NCI-H2081 treated with DMSO at 0.1 percent for 48 hours (cell line): Measurements from ENCODE around the gene F12.
A peak's percentile ranks its signal among the peaks of the same experiment; 100 is the strongest.

ENCODE experiments used
- DNase-seq: peaks from one replicate; lab custom pipeline; 2025; lab: John Stamatoyannopoulos, UW

F12 gene

DNA sequence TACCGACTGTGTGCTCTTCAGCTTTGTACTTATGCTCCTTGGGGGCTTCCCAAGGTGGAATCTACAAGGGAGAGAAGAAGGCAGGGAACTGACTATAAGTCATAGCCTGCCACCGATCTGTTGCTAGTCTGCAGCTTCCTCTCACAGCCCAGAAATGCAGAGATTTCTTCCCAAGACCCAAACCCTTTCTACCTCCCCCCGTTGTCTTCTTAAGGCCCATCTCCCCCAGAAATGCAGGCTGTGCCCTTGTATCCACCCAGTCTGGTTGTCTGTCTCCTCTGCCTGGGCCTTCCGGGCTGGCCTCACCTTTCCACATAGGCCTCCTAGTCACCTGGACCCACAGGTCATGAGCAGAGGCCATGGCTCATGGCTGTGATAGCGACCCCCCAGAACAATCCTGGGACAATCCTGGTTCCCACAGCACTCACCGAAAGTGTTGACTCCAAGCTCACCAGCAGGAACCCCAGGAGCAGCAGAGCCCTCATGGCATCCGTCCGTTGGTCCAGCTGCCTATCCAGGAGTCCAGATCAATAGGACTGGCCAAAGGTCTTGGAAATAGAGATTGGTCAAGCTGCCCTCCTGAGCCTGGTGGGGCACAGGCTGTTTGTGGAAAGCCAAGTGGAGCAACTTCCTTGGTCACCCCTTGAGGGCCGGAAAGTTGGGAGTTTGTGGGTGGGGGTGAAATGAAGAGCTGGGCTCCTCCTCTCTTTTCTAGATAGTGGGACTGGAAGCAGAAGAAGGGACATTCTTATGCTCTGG lies at the start of gene F12:
F12 (minus strand) TSS at position 522 of the 759 bp plus-strand sequence; CDS start at position 485, 37 bp downstream.
- DNase-seq, result no peak

DNA sequence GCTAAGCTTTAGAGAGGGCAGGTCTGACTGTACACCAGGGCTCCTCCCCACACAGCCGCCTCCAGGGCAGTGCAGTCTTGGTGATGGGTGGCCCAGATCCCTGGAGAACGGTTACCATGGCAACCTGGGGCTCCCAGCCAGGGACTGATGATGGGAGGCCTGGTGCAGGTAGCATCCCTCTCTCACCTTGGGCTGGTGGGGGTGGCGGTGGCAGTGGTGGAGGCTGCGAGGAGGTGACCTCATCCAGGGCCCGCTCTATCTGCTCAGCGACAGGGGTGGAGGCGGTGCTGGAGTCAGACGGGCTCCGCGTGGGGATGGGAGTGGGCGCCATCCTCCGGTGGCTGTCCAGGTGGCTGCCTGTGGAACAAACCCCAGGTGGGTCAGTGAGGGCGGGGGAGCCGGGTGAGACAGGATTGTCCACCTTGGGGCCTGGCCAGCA lies 49.6 kb upstream of the F12 start:
- no peak for DNase-seq

DNA sequence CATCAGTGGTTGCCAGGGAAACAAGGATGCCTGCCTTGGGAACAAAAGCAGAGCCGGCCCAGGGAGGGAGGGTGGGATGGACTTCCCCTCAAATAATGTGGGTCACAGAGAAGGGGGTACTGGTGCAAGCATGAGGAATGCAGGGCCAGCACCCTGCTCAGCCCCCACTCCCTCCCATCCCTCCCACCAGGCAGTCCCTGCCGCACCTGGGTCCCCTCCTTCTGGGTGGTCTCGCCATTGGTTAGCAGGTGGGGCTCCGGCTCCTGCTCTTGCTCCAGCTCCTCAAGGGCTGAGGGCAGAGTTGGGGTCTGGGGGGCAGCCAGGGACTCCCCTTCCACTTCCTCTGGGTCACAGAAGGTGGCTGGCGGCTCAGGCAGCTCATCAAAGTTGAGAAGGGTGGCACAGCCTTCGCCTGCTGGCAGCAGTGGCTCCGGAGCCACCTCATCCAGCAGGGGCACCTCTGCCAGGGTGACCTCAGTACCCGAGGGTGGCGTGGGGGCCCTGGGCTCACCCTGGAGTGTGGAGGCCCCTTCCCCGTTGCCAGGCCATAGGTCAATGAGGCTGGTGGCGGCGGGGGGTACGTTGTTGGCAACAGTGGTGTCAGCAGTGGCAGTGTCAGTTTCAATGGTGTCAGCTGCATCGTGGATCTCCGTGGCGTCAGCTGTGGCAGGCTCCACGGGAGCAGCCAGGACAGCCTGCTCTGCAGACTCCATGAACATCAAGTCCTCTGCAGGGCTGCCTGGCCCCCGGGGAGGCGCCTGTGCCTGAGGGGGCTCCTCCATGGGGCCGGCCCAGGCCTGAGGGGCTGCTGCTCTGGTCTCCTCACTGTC lies 48.7 kb upstream of the F12 start:
- DNase-seq, result no peak

DNA sequence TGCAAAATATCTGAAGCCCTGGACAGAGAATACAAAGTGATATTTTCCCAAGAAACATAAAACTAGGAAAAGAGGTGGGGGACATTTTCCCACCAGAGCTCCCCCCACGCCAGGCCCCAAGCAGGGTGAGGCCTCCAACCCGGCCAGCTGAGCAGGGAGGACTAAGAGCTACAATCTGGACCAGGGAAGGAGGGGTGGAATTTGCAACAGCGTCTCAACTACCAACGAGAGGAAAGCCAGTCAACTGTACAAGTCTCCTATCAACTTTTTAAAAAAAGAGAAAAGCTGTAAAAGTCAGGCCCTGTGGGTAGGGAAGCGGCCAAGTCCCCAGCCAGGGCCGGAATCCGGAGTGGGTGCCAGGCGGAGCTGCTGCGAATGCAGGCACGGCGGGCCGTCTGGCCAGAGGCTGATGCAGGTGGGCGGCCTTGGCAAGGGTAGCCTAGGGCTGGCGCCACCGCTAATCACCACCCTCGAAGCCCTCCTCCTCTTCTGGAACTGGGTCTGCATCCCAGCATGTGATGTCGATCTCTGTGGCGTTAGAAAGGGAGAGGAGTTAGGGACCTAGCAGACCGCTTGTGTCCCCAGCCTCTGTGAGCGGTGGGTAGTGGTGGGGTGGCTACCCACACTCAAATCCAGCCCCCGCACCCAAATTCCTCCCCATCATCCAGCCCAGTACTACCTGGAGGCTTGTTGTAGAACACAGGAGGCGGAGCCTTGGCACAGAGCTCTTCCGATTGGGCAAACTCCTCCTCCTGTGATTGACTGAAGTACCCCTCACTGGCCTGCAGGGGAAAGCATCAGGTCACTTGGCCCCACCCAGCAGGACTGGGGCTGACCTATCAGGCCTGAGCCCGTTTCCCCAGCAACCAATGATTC lies 47.9 kb upstream of the F12 start:
- DNase-seq, result peak; percentile 59

DNA sequence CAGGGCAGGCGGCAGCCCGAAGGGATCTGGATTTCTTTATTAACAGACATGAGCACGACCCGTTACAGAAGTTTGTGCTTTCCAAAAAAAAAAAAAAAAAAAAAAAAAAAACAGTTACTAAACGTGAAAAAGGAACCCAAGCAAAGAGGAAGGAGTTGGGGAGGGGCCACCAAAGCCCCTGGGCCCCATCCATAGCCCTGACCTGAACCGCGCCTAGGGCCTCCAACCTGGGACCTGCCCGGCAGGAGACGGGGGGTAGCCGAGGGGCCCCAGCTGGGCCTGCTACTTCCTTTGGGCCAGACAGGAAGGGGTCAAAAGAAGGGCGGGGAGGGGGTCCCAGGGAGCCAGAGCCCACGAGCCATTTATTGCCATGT lies 47.2 kb upstream of the F12 start:
- no peak for DNase-seq

DNA sequence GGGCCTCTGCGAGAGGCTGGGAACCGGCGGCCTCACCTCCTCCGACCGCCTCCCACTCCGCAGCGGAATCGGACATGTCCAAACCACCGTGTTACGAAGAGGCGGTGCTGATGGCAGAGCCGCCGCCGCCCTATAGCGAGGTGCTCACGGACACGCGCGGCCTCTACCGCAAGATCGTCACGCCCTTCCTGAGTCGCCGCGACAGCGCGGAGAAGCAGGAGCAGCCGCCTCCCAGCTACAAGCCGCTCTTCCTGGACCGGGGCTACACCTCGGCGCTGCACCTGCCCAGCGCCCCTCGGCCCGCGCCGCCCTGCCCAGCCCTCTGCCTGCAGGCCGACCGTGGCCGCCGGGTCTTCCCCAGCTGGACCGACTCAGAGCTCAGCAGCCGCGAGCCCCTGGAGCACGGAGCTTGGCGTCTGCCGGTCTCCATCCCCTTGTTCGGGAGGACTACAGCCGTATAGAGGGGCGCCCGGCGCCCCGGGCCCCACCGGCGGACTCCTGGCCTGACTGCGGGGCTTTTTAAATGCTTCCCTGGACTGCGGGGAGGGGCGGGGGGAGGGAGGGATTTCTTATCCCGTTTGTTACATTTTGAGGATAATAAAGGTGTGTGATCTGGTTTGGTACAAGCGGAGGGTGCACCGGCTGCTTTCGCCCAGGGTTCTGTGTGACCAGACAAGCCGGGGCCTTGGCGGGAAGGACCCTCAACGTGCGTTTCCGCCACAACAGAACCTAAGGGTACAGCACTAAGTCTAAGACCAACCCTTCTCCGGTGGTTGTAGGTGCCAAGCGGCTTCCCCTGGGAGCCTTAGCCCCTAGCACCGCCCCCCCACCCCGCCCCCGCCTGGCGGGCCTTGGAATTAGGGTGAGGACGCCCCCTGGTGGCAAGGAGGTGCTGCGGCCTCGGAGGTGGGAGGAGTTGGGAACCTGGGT lies 46.6 kb upstream of the F12 start:
- DNase-seq, result peak; percentile 57

DNA sequence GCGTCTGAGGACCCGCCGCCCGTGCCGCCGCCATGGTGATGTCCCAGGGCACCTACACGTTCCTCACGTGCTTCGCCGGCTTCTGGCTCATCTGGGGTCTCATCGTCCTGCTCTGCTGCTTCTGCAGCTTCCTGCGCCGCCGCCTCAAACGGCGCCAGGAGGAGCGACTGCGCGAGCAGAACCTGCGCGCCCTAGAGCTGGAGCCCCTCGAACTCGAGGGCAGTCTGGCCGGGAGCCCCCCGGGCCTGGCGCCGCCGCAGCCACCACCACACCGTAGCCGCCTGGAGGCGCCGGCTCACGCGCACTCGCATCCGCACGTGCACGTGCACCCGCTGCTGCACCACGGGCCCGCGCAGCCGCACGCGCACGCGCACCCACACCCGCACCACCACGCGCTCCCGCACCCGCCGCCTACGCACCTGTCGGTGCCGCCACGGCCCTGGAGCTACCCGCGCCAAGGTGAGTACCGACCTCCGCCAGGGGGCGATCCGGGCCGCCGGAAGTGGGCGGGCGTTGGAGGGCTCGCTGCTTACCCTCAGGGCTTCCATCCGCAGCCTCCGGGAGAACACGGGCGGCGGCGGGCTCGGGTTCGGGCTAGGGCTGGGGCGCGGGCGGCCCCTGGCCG lies 45.8 kb upstream of the F12 start:
- peak; percentile 62 for DNase-seq

DNA sequence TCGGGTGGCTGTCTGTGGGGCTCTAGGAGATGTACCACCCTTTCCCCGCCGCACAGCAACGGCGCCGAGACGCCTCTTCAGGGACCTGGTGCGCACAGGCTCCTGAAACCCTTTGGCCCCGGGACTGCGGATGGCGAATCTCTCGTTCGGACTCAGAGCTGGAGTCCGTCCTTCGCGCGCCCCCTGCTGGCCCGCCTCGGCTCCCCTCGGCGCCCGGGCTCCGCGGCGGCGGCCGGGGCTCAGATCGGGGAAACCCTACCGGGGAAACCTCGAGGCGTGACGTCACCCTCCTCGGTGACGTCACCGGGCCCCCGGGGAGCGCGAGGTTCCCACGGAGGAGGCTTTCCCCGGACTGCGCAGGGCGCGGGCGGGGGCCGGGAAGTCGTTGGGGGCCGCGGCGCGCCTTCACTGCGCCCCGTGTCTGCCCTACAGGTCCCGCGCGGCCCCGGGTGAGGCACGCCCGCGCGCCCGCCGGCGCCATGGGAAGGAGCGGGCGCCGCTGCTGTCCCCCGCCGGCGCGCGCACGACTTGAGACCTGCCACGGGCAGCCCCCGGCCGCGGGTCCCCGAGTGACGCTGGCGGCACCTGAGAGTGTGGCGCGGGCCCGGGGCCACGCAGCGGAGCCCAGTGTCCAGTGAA lies 45.2 kb upstream of the F12 start:
- DNase-seq, result peak; percentile 54

DNA sequence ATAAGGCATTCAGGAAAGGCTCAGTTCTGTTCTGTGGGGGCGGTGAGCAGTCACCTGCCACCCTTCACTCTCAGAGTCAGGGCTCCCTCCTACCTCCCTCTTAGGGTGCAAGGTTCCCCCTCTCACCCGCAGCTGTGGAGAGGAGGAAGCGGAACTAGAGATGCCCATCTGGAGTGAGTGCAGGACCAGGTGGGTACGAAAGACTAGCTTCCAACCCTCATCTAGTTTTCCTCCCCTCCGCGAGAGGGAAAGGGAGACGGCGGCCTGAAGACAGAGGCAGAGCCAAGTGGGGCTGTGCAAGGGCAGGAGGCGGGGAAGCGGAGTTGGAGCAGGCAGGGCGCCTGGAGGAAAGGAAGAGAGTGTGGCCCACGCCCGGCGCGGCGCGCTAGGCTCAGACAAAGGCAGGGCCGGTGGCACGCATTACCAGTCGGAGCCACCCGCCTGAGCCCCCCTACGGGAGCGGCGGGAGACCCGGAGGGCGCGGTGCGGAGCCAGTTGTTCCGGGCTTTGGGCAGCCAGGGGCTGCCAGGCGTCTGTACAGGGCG lies 44.6 kb upstream of the F12 start:
- DNase-seq, result no peak

DNA sequence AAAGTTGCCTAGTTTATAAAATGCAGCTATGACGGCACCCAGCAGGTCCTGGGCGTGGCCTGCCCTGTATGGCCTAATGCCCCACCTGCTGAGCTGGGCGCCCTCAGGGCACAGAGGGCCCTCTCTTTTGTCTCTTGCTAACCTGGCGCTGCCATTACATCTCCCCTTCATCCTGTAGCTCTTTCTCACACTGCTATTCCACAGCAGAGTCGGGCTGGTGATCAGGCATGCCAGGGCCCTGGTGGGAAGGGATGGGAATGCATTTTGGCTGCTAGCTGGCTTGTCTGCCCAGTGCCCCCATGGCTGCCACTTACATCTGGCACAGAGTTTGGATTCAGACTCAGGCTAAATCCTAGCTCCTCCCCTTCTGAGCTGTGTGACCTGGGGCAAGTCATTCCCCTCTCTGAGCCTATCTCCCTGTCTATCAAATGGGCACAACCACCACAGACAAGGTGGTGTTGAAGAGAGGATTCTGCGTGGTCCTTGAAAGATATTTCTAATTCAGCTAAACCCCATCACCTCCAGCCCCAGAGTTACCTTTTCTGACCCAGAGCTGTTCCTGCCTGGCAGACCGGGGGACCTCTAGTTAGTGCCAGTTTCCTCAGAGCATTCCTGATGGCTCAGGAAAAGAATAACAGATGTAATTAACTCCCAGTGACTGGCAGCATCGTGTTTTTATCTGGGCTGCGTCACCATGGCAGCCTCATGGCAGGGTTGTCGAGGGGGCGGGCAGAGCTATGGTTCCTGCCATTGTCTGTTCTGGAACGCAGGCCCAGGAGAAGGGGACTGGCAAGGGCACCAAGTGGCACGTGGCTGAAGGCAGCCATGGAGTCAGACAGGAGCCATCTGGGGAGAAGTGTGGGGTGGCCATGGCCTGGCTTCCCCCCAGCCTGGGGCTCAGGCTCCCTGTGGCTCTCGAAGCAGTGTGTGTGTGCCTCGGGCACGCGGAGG lies 43.6 kb upstream of the F12 start:
- DNase-seq, result no peak

DNA sequence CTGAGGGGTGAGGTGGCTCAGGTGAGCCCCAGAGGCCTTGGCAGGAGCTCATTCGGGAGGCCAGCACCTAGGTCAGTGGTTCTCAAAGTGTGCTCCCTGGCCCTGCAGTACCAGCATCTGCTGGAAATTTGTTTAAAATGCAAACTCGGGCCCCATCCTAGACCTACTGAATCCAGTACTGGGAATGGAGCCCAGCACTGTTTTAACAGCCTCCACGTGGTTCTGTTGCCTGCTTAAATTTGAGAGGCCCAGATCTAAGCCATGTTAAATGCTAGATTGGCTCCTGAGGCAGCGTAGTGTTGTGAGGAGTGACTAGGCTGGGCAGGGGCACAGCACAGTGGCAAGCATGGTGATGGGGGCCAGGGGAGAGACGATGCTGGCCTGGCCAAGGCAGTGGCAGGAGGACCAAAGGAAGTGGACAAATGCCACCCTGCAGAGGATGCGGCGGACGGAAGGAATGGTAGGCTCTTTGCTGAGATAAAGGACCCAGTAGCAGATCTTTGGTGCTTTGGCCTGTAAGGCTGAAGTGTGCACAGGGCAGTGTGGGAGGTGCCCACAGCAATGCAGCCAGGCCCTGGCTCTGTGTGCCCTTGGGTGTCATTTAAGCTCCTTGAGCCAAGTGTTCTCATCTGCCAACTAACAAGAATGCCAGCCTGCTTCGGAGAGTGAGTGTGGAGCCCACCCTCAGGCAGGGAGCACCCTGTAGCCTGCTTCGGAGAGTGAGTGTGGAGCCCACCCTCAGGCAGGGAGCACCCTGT lies 41.5 kb upstream of the F12 start:
- DNase-seq, result no peak

DNA sequence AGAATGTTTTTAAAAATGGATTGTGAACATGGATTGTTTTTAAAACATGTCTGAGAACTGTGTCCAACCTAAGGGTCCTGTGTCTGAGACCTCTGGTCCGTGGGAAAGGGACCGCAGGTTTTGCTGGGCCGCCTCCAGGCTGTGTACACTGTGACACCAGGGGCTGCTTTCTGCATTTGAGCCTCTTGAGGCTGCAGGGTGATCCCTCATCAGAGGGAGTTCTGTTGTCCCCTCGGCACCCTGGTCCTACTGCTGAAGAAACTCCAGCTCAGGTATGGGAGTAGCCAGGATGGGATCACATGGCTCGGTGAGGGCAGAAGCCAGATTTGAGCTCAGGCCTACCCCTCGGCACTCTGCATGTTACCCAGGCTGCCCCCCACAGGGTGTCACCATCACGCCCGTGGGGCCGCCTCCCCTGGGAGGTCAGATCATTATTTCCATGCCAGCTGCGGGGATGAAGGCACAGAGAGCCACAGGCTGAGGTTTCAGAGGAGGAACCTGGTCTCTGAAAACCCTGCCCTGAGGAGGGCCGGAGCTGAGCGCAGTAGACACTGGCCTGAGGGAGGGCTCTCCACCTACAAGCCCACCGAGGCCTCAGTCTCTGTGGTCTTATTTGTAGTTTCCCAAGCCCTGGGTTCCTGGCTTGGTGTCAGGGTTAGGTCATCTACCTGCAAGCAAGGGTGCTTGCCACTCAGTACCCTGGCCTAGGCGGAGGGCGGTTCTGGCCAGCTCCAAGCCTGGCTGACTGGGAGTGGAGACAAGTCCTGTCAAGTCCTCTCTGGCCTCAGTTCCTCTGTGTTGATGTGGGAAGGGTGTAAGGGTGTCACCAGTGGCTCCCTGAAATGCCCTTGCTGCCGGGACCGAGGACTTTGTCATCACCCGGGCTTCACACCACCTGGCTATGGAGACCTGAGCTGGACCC lies 40.0 kb upstream of the F12 start:
- DNase-seq, result no peak

DNA sequence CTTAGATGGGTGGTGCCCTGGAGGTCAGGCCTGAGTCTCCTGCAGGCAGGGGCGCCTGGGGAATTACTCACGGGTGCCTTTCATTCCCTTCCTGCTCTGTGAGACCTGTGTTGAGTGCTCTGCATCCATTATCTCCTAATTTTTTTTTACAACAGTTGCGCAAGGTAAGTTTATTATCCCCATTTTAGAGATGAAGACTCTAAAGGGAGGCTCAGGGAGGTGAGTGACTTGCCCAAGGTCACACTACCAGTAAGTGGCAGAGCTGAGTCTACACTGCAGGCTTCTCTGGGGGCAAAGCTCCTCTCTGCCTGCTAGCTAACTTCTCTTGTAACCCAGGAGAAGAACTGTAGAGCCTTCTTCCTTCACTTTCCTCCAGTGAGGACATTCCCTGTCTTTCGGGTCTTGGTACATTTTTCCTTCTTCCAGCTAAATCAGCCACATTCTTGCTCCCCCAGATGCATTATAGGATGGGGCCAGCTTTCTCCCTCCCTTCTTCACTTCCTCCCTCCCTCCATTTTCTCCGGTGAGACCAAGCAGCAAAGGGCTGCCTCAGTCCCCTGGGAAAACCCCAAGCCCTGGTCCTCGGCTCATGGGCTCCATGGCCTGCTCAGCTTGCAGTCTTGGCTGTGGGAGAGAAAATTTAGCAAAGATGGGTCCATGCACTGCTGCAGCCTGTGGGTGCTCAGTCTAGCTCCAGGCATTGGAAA lies 39.0 kb upstream of the F12 start:
- no peak for DNase-seq

DNA sequence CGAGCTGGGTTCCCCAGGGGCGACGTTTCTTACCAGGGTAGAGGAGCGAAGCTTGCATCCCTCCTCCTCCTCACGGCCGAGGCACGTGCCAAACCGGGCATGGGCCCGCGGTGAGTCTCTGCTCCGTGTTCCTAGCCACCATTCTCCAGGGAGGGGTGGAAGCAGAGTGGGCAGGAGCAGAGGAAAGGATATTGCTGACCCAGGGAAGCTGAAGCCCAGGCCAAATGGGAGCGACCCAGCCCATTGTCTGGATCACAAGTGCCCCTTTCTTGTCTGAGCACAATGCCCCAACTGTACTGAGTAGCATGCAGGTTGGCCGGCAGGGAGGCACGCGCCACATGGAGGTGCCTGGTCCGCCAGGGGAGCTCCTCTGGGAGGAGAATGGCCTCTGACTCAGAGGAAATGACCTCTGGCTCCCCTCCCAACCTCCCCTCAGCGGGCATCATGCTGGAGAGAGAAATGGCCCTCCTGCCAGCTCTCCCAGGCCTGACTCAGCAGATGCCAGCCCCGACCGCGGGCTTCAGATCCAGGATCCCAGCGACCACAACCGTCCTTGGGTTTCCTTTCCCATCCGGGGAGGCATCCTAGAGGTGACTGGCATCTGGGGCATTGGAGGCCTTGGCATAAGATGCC lies 38.4 kb upstream of the F12 start:
- DNase-seq, result no peak

DNA sequence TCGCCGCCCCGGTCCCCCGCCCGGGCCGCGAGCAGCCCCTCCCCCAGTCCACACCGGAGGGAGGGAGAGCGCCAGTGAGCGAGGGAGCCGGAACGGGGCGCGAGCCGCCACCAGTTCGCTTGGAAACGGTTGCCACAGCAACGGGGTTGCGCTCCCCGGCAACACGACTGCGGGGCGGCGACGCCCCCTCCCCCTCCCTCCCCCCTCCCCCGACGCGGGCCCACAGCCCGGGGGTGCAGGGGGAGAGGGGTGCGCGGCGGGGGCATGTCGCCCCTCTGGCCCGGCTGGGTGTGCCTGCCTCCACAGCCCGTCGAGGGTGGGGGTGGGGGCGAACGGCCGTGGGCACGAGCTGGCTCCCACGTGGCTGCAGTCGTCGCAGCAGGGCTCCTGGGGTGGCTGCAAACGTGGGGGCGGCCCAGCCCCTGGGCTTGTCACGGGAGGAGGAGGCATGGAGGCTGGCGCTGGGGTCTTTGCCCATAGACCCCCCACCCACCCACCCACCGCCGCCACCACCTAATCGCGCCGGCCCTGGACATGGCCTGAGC lies 37.8 kb upstream of the F12 start:
- DNase-seq, result peak; percentile 36
